ENCODE data around the gene SESN3. TPM values are rescaled to one million over a fixed set of nuclear protein-coding genes. Genes with fewer than 3 reads are reported as not detected.

Gene SESN3
- total RNA-seq, 1 donor from 2014 or later: 130 TPM

DNA sequence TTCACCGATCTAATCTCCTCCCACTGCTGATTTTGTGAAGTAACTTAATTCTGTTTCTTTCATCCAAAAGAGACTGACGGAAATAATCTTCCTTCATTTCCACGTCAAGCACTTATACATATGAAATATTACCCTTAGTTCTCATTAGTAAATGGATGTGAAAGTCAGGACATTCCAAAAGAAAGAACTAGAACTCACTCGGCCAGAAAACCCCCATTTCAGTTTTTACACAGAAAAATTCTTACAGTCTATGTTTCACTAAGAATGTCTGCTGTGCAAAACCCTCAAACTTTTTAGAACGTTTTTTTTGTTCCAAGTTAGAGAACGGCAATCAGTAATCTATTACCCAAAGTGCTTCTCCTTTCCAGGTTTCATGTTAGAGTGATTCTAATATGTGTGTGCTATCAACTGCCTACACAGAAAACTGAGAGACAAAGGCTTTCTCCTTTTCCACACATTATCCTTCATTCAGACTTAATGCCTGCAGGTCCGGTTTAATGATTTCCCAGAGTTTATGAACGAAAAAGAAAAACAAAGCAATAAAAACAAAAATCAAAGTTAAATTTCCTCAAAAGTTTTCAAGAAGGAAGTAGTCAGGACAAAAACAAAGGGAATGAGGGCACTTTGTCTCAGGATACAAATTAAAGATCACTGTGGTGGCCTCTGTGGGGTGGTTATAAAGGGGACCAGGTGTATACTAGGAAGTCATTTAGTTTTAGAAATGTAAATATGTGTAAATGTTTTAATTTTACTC, 11.3 kb upstream of the SESN3 start:
- no peaks in the 10 kb centered on the region for H3K9me3 Mint-ChIP-seq
- peak overlapping the region; percentile 73 for H3K27ac Mint-ChIP-seq
- H3K36me3 Mint-ChIP-seq: no peaks in the 10 kb centered on the region
- peaks cover 34% of the 10 kb centered on the region for H3K4me1 Mint-ChIP-seq
- no peaks in the 10 kb centered on the region for H3K27me3 Mint-ChIP-seq (ENCODE audit: low read depth)
- no peak for TF ChIP-seq CTCF (IDR thresholded peaks at IDR 0.05; ENCODE audit: unreplicated experiment)
- DNase-seq (ENCODE audit: low spot score in 2 of 2, unreplicated experiment in 2 of 2): no peak
- H3K4me3 Mint-ChIP-seq: no peak overlapping the region

- Mint-ChIP-seq H3K27me3 (ENCODE audit: low read depth) (no peaks in the 10 kb centered on the region), H3K27ac (peak overlapping the region; percentile 73), H3K36me3 (no peaks in the 10 kb centered on the region), H3K9me3 (no peaks in the 10 kb centered on the region), H3K4me3 (no peak overlapping the region), H3K4me1 (peaks cover 34% of the 10 kb centered on the region)
- no peak for TF ChIP-seq CTCF (IDR thresholded peaks at IDR 0.05; ENCODE audit: unreplicated experiment)
- no peak for DNase-seq (ENCODE audit: low spot score in 2 of 2, unreplicated experiment in 2 of 2)
Observed at GRCh38 chr11:95241681-95242081, 10.7 kb upstream of the SESN3 start.

GRCh38 chr11:95239871-95240649, 9.1 kb upstream of the SESN3 start:
- Mint-ChIP-seq H3K4me3 (no peak overlapping the region), H3K27me3 (ENCODE audit: low read depth) (no peaks in the 10 kb centered on the region), H3K27ac (no peak overlapping the region), H3K4me1 (peaks cover 37% of the 10 kb centered on the region), H3K9me3 (no peaks in the 10 kb centered on the region), H3K36me3 (no peaks in the 10 kb centered on the region)
- no peak for TF ChIP-seq CTCF (IDR thresholded peaks at IDR 0.05; ENCODE audit: unreplicated experiment)
- no peak for DNase-seq (ENCODE audit: low spot score in 2 of 2, unreplicated experiment in 2 of 2)

DNA sequence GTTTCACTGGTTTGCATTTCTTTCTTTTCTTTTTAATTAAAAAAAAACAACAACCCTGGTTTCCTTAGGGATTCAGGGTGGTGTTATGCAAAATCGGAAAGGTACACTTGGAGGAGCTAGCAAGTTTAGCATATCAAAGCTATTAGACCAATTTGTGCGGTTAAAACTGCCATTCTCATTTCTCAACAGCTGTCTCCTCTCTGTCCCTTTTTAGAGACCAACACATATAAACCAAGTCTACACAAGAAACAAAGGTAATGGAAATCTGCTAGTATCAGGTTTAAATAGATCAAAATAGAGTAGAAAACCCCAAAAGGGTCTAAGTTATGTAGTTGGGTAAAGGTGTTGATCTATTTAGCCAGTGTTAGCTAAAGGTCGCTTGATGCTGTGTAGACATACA, 1.7 kb upstream of the SESN3 start:
- no peak for TF ChIP-seq CTCF (IDR thresholded peaks at IDR 0.05; ENCODE audit: unreplicated experiment)
- DNase-seq (ENCODE audit: low spot score in 2 of 2, unreplicated experiment in 2 of 2): no peak
- H3K4me3 Mint-ChIP-seq: no peak overlapping the region
- H3K36me3 Mint-ChIP-seq: no peaks in the 10 kb centered on the region
- H3K9me3 Mint-ChIP-seq: peaks cover 2% of the 10 kb centered on the region
- no peak overlapping the region for H3K27ac Mint-ChIP-seq
- H3K4me1 Mint-ChIP-seq: peaks cover 17% of the 10 kb centered on the region
- H3K27me3 Mint-ChIP-seq (ENCODE audit: low read depth): no peaks in the 10 kb centered on the region

DNA sequence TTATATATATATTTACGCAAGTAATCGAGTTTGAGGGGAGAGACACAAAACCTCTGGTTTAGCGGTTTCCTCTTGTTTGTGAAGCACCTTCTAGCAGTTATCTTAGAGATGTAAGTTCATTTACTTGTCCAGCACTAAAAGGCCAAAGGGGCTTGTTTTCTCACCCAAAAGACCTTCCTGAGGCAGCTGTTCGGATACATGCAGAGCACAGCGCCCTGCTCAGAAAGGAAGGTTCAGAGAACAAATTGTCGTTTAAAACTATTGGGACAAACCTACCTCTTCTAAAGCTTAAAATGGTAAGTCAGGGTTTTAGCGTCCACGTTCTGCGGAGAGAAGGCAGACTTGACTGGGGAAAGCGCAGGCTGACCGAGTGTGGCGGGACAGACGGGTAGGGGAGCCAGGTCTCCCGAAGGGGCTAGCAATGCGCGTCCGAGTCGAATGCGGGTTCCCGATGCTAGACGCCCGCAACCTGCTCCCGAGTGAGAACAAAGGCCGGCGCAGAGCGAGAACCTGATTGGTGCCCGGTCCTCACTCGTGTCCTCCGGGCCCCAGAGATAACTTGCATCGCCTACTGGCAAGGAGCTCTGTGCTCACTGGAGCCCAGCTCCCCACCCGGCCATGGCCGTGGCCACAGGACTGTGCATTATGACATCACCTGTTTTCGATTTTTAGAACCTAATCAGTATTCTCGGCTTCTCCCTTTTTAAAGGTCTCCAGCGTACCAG, 1.0 kb upstream of the SESN3 start:
- H3K4me1 Mint-ChIP-seq: peaks cover 13% of the 10 kb centered on the region
- peak; percentile 34 to 64 for DNase-seq (ENCODE audit: low spot score in 2 of 2, unreplicated experiment in 2 of 2)
- H3K27me3 Mint-ChIP-seq (ENCODE audit: low read depth): no peaks in the 10 kb centered on the region
- peaks cover 2% of the 10 kb centered on the region for H3K9me3 Mint-ChIP-seq
- TF ChIP-seq CTCF (IDR thresholded peaks at IDR 0.05; ENCODE audit: unreplicated experiment): no peak
- no peaks in the 10 kb centered on the region for H3K36me3 Mint-ChIP-seq
- H3K27ac Mint-ChIP-seq: no peak overlapping the region
- H3K4me3 Mint-ChIP-seq: no peak overlapping the region
